Activated CD4-positive, alpha-beta T cell treated with anti-CD3 and anti-CD28 coated beads, Interleukin-2, amount 50 U/mL, for 16 hours (primary cell): Measurements from ENCODE around the gene NEO1.

ENCODE experiments used
- DNase-seq: peaks from one replicate; pipeline ENCODE4 v3.0.0-alpha.2; 2020

Gene NEO1

GRCh38 chr15:73051807-73052652 lies at the start of gene NEO1:
NEO1 (plus strand) TSS chr15:73052463; CDS start chr15:73052676, 213 bp downstream.
- DNase-seq = peak; percentile 70

DNA sequence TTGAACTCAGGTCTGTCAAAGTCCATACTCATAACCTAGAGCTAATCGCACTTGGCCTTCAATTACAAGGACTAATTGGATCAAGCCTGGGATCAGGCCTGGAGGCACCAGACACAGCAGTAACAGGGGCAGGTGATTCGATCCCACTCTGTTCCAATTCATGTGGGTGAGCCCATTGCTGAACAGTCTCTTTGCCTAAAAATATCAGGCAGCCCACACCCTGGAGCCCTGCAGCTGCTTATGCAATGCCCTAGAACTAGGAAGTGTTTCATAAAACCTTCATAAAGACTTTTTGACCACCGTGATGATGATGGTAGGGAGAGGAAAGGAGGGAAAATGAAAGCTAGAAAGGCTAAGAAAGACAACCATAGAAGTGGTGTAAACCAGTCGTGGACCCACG lies 47.8 kb upstream of the NEO1 start:
- no peak for DNase-seq

DNA sequence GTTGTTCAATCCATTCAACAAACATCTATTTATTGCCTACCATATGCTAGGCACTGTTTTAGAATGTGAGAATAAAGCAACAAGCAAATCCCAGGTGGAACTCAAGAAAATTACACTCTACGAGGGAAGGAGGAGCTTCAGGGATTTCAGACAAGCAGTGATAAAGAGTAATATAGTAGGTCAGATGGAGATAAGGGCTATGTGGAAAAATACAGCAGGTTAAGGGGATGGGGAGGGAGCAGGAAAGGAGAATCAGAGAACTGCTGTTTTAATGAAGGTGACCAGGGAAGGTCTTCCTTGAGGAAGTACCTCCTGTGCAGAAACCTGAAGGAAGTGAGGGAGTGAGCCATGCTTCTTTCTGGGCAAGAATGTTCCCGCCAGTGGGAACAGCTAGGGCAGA lies 47.2 kb upstream of the NEO1 start:
- no peak for DNase-seq

DNA sequence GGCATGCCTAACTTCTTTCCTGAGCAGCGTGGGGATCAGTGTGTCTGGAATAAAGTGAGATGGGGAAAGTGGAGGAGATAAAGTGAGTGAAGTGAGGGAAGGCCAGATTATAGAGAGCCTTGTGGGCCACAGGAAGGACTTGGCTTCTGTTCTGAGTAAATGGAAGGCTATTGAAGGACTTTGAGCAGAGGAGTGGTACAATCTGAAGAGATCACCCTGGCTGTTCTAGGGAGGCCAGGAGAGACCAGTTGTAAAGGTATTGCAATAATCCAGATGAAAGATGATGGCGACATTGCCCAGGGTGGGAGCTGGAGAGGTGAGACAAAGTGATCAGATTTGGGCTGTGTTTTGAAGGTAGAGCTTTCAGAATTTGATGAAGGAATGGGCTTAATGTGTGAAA lies 46.8 kb upstream of the NEO1 start:
- no peak for DNase-seq

DNA sequence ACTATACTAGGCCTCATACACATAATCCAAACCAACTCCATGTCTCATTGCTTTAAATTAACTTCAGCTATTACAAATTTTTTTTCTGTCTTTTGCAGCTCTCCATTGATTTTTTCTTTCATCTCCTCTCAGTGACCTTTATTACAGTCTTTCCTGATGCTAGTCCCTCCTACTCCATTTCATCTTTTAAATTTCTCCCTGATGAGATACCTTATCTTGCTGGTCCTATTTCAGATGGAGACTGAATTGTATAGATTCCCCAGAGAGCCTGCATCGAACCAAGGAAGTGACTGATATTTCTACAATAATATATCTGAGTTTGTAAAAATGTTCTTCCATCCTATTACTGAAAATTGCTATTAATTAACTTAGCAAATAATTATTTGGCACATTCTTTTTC lies 45.7 kb upstream of the NEO1 start:
- DNase-seq = no peak

- DNase-seq = no peak
Observed at GRCh38 chr15:73009066-73010056, 42.9 kb upstream of the NEO1 start.

DNA sequence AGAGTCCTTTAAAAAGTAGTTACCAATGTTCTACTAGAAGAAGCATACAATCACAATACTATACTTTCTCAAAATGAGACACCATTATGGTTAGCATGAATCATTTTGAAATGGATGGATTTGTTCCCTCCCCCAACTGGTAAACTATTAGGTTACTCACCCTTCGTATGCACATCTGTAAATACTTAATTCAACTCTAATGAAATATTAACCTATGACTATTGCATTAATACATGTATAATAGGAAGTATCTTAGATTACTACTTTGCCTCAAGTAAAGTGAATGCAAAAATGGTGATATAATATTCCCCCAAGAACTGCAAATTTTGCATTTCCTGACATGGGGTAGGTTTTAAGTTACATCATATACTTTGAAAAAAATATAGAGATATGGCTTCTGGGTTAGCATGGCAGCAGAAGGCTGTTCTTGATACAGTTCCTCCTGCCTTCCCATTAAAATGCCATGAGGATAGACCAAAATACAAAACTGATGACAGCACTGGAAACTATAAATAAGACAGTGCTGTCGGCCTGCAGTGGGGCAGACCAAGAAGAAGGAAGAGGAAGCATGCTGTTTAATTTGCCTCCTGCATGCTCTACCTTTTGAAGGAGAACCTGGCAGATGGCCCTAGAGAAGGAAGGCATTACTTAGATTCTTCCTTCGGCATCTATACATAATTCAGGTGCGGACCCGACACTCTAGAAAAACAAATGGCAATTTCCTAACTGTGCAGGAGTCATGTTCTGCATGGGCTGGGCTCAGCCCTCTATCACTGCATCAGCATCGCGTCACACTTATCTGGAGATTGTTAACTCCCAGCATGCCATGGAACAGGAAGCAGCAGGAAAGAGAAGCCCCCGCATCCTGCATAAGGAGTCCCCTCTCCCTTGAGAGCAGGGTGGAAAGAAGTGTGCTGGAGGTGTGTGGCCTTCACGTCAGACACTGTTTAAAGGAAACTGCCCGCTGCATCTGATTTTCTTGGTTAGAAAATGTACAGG lies 41.8 kb upstream of the NEO1 start:
- DNase-seq = no peak

DNA sequence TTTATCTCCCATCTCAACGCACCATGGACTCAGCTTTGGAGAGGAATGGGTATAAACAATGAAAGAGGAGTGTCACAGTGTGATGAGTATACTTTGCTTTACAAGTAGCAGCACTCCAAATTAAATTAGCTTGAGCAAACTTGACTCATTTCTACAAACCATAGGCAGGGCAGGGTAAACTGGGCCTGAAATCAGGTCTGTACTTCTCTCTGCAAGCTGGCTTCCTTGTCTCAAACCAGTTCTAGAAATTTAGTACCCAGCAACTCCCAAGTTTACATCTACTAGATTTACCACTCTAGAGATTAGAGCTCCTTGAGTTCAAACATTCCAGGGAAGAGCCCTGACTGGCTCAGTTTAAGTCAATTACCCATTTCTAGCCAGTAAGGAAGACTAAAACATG lies 37.4 kb upstream of the NEO1 start:
- no peak for DNase-seq

DNA sequence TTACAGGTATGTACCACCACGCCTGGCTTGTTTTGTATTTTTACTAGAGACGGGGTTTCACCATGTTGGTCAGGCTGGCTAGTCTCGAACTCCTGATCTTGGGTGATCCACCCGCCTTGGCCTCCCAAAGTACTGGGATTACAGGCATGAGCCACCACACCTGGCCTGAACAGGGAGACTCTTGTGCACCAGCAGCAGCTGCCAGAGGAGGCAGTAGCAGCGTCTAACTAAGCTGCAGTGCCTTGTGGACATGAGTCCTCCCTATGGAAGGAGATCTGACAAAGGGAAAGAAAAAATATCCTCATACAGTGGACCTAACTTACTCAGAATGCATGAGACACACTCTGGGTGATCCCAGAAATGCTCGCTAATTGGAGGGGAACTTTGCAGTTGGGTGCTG lies 36.8 kb upstream of the NEO1 start:
- no peak for DNase-seq

DNA sequence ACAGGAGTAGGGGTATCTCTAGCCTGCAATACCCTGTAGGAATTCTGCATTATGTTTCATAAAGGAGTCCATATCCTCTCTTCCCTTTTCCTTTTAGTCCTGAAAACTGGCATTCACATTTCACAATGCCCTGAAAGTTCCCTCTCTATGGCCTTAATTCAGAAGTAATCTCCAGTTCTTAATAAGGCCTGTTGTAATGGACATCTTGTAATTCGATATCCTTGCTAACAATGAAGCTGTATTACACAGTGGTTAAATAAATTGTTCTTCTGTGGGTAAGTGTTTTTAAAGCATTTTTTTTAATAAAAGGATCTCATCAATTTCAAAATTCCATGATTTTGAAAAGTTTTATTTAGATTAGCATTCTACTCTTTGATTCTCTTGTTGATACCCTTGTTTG lies 34.3 kb upstream of the NEO1 start:
- no peak for DNase-seq

GRCh38 chr15:73019154-73019553 lies 33.1 kb upstream of the NEO1 start:
- DNase-seq = no peak

- no peak for DNase-seq
Observed at GRCh38 chr15:73019601-73020146, 32.6 kb upstream of the NEO1 start.

DNA sequence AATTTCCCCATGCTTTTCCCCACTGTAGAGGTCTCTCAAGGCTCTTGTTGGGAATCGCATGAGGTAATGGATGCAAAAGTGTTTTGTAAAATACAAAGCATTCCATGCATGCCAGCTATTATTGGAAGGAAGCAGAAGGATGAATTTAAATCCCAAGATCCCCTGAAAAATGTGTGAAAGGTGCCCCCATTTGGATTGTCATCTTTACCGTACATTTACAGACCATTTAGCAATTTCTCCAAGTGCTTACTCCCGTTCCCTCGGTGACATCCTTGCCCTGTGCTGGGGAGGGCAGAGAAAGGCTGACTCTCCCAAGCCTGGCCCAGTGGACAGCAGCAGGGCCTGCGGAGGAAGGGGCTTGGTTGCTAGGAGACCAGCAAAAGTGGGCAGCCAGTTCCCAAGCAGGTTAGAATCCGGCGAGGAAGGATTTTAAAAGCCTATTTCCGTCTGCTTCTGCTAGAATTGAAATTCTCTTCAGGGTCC lies 31.1 kb upstream of the NEO1 start:
- no peak for DNase-seq

DNA sequence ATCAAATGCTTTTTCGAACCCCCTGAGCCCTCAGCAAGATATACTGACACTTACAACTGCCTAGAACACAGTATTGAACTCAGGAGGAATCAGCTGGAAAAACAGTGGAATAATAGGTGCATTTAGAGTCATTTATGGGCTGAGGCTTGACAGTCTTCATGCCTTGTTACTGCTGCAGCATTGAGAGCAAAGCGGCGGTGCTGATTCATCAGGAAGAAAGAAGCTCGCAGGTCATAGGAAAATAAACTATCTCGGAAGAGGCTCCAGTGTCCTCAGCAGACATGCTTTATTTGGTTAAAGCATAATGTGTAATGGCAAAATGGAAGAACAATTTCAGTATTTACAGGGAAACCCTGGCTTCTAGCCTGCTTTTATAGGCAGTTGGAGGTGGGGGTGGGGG lies 30.1 kb upstream of the NEO1 start:
- DNase-seq = no peak

DNA sequence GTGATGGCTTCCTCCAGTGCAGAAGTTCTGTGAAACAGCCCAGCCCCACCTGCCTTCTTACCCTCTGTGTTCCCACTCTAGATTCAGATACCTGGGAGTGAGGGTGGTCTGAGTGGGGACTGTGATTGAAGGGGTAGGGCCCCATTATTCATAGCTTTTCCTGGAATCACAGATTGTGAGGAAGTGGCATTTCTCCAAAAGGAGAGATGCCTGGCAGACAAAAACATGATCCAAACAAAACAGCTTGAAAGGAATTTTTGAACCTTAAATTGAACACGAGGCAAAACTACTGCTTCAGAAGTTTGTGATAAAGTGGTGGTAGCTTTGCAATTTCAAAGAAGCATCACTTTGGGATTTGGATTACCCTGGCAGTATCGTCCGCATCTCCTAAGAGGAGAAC lies 29.2 kb upstream of the NEO1 start:
- no peak for DNase-seq

GRCh38 chr15:73024168-73024567 lies 28.1 kb upstream of the NEO1 start:
- no peak for DNase-seq

DNA sequence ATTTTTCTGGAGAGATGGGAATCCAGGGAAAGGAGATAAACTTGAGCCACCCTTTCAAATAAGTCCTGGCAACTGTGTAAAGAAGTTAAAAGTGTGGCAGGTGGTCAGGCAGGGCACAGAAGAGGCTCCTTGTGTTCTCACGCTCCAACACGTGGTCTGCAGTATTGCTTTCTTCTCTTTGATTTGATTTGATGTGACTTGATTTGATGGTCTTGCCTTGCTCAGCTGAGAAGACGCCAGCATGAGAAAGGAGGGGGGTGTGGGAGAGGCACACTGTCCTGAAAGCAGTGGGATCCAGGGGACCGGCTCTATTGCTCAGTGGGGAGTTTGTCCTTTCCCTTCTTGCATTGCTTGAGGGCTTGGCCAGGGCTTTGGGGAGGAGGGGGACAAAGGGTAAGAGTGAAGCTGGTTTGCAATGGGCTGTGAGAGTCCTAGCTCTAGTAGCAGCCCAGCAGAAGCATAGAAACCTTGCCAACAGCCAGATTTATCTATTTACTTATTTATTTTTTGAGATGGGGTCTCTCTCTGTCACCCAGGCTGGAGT lies 25.7 kb upstream of the NEO1 start:
- DNase-seq = no peak

- DNase-seq = no peak
Observed at GRCh38 chr15:73028031-73028430, 24.2 kb upstream of the NEO1 start.

DNA sequence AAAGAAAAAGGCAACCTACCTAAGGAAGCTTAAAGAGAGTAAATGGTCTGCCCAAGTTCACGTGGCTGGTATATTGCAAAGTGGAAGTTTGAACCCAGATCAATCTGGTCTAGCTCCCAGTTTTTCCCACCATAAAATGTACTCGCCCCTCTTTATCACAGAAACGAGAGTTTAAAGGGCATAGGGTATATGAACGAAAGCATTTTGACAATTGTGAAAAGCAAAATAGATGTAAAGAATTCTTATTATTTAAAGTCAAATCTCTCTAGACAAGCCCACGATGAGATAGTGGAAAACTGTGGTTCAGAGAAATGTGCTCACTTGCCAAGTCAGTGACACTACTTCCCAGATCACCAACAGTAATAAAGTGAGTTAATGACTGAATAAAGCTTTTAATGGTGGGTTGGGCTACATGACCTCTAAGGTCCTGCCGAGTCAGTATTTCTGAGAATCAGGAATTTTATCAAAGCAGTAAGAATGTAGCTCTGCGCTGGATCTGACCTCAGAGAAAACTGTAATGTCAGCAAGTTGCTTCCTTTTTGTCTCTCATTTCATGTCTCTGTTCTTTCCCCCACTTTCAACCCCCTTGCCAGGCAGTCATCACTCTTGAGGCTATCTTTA lies 23.3 kb upstream of the NEO1 start:
- DNase-seq = no peak

GRCh38 chr15:73030122-73030679 lies 22.1 kb upstream of the NEO1 start:
- no peak for DNase-seq

GRCh38 chr15:73031648-73032047 lies 20.6 kb upstream of the NEO1 start:
- DNase-seq = no peak
